Measurements from ENCODE around the gene TTC38.

GRCh38 chr22:46331496-46331895 lies 63.7 kb downstream of the TTC38 start:
- TF ChIP-seq CTCF (IDR thresholded peaks at IDR 0.05): no peak
- TF ChIP-seq POLR2A (IDR thresholded peaks at IDR 0.05): no peak
